Activated T-helper 1 cell treated with Interleukin-2 at 50 U/mL for 16 hours (primary cell): ENCODE results near the gene RUNX3.
A peak's percentile ranks its signal among the peaks of the same experiment; 100 is the strongest.

Experiments used
- DNase-seq: peaks from one replicate; pipeline ENCODE4 v3.0.0-alpha.2; 2020; ENCODE audit warnings: low read depth

RUNX3 gene

DNA sequence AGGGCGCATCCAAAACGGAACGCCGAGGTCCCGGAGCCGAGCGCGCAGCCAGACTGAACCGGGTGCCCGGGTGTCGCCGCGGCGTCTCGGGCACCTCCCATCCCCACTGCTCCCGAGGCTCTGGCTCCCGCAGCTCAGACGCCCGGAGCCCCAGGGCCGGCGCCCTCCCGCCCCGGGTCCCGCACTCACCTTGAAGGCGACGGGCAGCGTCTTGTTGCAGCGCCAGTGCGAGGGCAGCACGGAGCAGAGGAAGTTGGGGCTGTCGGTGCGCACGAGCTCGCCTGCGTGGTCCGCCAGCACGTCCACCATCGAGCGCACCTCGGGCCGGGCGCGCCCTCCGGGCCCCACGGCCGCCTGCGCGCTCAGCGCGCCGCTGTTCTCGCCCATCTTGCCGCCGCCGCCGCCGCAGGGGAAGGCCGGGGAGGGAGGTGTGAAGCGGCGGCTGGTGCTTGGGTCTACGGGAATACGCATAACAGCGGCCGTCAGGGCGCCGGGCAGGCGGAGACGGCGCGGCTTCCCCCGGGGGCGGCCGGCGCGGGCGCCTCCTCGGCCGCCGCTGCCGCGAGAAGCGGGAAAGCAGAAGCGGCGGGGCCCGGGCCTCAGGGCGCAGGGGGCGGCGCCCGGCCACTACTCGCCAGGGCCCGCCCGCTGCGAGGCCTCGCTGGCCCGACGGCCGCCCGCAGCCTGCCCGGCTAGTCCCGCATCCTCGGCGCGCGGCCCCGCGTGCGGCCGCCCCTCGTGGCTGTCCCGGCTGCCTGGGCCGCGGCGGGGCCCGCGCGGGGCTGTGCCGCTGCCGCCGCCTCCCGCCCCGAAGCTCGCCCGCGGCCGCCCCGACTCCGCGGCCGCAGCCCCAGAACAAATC lies 447 bp downstream of the RUNX3 start:
- DNase-seq = peak; percentile 35

DNA sequence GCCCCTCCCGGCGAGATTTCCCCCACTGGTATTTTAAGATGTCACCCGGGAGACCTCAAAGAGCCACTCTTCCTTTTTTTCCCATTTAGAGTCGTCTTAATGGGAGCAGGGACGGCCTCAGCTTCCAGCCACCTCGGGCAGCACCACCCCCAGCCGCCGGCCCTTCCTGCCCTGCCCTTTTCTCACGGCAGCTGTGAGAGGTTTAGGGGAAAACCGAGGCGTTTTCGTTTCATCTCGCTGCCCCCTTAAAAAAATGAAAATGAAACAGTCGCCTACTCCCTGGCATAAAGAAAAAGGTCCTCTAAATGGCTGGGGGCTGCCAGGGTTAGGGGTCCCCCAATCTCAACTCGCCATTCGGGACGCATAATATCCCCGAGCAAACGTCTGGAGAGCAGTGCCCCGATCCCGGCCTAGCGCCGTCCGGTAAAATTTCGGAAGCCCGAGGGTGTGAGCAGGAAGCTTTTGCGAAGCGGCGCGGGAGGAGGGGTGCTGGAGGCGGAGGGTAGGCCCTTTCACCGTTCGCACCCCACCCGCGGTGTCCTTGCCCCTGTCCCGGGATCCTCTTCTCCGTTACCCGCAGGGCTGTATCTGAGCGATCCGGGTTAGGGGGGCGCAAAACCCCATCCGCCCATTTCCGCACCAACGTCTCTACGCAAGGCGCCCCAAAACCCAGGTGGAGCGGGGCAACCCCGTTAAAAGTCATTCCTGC lies 1.2 kb downstream of the RUNX3 start:
- peak; percentile 34 for DNase-seq

- DNase-seq = no peak
Measured at GRCh38 chr1:24927988-24928688, 1.9 kb downstream of the RUNX3 start.

- DNase-seq = no peak
Measured at GRCh38 chr1:24927473-24927872, 2.6 kb downstream of the RUNX3 start.

- DNase-seq = no peak
Measured at GRCh38 chr1:24926563-24927249, 3.4 kb downstream of the RUNX3 start.

- no peak for DNase-seq
Measured at GRCh38 chr1:24925963-24926362, 4.1 kb downstream of the RUNX3 start.

DNA sequence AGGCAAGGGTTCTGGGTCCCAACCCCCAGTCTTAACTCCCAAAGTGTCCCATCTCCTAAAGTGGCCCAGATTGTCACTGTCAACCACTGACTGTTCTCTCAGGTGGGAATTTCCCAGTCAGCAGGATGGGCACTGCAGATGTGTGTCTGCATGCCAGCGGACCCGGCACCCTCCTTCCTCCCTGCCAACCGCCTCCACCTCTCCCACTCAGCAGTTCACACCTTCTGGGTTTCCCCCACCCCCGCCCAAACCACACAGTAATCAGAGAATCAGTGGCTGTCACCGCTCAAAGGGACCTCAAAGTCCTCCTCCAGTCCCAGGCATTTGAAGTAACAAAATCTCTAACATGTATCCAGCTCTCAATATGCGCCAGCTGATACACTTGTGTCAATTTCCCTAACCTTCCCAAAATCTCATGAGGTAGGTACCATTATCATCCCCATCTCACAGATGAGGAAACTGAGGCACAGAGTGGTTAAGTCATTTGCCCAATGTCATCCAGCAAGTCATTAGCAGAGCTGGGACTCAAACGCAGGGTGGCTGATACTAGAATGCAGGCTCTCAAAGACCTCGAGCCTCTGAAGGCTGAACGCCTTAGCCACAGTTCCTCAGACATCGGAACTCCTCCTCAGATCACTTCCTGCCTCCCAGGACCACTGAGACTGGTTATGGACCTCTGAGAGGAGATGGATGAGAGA lies 4.8 kb downstream of the RUNX3 start:
- DNase-seq = peak; percentile 73

DNA sequence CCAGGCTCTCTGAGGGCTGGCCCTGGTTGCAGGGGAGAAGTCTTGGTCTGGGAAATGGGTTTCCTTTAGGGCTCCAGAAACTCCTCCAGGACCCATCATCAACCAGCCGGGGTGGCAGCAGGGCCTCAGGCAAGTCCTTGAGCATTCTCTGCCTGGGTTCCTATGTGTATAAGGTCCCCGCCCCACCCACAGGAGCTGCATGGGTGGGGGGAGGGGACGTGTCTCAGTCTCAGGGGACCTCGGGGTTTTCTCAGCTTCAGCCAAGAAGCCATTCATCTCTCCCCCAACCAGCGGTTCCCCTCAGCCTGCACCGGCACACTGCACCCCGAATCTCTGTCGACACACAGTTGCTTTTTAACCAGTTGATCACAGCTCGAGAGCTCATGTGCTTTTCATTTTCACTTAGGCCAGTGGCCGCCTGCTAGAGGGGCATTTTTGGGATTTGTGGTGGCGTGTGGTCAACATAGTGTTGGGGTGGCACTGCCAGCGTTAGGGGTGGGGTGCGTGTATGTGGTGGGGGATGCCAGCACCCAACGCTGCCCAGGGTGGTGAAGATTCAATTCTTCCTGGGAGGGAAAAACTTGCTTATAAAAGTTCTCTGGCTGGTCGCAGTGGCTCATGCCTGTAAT lies 6.5 kb downstream of the RUNX3 start:
- no peak for DNase-seq

DNA sequence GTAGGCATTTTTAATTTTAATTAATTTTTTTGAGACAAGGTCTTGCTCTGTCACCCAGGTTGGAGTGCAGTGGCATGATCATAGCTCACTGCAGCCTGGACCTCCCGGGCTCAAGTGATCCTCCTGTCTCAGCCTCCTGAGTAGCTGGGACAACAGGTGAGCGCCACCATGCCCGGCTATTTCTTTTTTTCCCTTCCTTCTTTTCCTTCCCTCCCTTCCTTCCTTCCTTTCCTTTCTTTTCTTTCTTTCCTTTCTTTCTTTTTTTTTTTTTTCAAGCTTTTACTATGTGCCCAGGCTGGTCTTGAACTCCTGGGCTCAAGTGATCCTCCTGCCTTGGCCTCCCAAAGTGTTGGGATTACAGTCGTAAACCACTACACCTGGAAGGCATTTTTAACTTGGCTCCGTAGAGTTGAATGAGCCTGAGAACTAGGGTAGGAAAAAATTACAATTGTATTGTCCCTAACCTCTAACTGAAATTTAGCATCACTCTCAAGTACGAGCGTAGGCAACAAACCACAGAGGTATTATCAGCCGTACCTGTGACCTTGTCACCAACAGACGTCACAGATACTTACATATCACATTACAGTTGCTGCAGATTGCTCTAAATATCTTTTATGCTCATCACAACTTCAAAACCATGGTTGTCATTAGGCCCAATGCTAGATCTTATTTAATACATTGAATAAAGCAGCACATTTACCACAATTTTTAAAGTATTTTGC lies 8.0 kb downstream of the RUNX3 start:
- no peak for DNase-seq

GRCh38 chr1:24921412-24921811 lies 8.7 kb downstream of the RUNX3 start:
- no peak for DNase-seq

- no peak for DNase-seq
Measured at GRCh38 chr1:24920533-24920925, 9.5 kb downstream of the RUNX3 start.

DNA sequence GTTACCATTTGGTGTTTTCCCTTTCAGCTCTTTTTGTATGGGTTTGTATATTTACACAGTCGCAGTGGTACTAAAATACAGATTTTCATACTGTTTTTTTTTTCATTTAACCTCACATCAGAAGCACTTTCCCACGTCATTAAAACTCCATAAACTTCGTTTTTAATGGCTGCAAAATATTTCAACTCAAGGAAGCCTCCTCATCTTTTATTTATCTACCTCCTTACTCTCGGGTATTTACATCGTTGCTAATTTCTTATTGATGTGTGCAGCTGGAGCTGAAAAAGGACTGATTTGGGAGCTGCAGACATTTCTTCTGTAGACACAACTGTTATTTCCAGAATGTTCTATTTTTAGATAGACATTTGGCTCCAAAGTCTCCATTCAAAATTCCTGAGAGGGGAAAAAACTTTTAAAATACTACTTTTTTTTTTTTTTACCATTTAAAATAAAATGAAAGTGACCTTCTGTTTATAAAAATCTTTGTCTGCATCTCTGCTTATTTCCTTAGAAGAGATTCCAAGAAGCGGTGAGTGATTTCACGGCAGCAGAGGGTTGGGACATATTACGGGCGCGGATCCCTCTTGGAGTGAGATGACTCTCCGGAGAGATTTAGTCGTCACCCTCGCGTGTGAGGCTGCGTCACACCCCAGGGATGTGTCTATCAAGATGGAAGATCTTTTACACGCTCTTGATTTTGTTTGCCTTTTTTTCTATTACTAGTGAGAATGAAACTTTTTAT lies 10.1 kb downstream of the RUNX3 start:
- no peak for DNase-seq

GRCh38 chr1:24918995-24919605 lies 11.0 kb downstream of the RUNX3 start:
- no peak for DNase-seq

DNA sequence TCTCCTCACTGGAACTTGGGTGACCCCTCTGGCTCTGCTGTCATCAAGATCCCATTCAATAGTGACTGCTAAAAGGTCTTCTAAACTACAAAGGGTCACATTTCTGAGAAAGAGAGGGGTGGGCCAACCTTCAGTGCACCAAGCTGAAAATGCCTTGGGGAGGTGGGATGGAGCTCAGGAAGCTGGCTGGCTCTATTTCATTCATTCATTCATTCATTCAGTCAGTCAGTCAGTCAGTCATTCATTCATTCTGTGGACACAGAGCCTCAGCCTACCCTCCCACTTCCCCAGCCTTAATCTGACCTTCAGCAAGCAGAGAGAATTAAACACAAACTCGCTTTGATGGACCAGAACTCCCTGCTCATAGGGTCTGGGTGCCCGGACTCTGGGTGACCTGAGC lies 11.7 kb downstream of the RUNX3 start:
- DNase-seq = no peak

DNA sequence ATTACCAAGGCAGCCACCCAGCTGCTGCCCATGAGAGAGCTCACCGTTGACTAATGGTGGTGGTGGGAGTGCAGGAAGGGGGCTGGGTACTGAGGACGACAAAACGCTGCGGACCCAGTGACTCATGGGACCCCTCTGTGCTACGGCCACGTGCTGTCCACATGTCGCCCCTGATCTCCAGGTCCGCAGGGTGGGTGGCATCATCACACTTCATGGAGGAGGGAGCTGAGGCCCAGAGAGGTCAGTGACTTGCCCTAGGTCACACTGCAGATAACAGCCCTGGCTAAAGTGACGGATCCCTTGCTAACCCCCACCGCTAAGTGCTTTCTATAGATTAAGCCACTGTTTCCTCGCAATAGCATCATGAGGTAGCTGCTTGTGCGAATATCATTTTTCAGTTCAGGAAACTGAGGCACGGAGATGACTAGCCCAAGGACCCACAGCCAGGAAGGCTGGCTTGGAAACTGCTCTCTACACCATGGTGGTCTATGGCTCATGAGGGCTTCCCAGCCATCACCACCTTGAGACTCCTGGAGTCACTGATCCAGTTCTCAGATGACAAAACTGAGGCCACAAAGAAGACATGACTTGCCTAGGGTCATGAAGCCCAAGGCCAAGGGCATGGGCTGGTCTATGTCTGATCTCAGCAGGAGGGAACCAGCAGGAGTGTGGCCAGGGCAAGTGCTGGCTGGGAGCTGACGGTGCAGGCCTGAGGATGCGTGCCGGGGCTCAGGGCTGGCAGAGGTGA lies 12.6 kb downstream of the RUNX3 start:
- DNase-seq = no peak

GRCh38 chr1:24915816-24916602 lies 14.1 kb downstream of the RUNX3 start:
- DNase-seq = no peak

DNA sequence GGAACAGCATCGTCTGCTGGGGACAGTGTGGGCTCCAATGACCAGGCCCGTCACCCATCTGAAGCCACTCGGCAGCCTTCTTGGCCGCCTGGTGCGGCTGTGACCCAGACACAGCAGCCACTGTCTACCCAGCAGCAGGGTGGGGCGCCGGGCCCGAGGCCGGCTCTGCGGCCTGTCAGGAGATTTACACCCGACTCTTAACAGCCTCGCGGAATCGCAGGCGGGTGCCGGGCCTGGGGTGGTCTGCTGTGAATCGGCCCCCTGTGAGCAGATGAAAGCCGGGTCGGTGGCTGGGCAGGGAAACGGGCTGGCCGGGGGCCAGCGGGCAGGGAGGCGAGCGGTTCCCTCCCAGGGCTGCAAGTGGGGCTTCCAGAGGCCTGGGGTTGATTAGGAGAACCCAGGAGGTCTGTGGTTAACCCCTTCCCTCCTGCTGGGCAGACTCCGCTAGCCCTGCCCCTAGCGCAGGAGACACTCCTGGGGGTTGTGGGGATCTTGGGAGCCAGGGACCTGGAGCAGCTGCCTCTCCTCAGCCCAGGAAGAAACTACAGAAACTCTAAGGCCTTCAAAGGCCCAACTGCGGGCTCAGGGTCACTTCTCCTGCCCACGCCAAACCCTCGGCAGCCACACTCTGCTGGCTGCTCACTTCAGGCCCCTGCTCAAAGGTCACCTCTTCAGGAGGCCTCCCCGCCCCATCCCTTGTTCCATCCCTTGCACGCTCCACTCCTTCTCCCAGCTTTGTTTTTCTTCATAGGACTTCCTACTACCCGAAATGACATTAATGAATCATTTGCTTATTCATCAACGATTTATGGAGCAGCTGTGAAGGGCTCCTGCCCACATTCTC lies 15.6 kb downstream of the RUNX3 start:
- DNase-seq = no peak
